ENCODE results near the gene NFIB. TPM values are rescaled to one million over a fixed set of nuclear protein-coding genes. Genes with fewer than 3 reads are reported as not detected.

Gene NFIB
- total RNA-seq, 2 donors from 2014 or later = 5.3 to 14.1 TPM

DNA sequence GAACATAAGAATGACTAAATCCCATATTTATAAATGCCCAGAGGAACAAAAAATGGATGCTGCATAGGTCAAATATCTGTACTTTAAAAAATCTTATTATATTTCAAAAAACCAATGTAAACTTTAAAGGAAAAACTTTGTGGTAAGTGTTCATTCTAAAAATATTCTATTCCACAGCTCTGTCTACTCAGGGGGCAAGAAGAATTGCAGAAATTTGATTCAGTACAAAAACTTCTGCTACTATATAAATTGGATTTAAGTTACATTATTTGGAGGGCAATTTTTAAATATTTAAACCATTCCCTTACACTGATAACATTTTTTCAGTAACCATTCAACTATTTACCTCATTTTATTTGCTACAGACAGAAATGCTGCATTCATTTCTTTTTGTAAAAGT, 32.1 kb downstream of the NFIB start:
- H3K27ac ChIP-seq (ENCODE audit: low read depth, low read length) = no peak overlapping the region
- Mint-ChIP-seq H3K4me1 (peaks cover 4% of the 10 kb centered on the region), H3K27ac (no peak overlapping the region), H3K27me3 (ENCODE audit: insufficient read depth) (no peaks in the 10 kb centered on the region), H3K4me3 (no peak overlapping the region), H3K9me3 (no peaks in the 10 kb centered on the region), H3K36me3 (ENCODE audit: low read depth) (no peaks in the 10 kb centered on the region)
- no peak overlapping the region for H3K9ac ChIP-seq (ENCODE audit: extremely low read depth, low read length, poor library complexity, severe bottlenecking)
- TF ChIP-seq CTCF (conservative IDR thresholded peaks at IDR 0.05) = no peak
- H3K9me3 ChIP-seq (ENCODE audit: control insufficient read depth, low read length) = no peaks in the 10 kb centered on the region
- no peaks in the 10 kb centered on the region for H3K27me3 ChIP-seq (ENCODE audit: control insufficient read depth, insufficient read depth, low read length, poor library complexity, severe bottlenecking)
- no peak for DNase-seq
- H3K36me3 ChIP-seq (ENCODE audit: control insufficient read depth, insufficient read depth, low read length) = no peaks in the 10 kb centered on the region
- no peaks in the 10 kb centered on the region for H3K4me1 ChIP-seq (ENCODE audit: control insufficient read depth, insufficient read depth, low read length)
- H3K4me3 ChIP-seq (ENCODE audit: low read length) = no peak overlapping the region

DNA sequence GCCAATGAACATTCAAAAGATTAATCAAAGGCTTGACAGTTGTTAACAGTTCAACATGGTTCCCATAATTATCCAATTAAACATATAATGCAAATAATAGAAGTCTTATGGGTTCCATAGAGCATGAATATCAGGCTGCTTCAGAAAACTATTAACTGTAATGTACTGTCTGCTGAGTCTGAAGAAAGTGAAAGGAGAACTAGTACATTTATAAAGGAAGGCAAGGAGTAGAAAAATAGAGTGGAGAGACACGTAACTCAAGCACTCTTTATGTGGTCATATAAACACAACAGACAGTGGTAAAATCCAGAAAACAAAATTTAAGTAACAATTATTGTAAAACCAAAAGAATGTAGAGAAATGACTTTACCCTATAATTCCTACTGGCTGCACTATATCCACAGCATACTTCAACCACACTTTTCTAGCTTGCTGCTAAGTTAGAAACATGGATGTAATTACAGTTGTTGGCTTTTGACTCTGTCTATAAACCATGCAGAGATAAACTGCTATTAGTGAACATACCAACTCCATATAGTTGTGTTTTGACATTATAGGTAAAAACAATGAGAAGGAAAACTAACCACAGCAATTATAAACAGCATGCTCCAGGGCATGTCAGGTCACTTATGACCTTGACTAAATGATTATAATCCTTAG, 32.7 kb downstream of the NFIB start:
- H3K4me3 ChIP-seq (ENCODE audit: low read length) = no peak overlapping the region
- no peaks in the 10 kb centered on the region for H3K36me3 ChIP-seq (ENCODE audit: control insufficient read depth, insufficient read depth, low read length)
- Mint-ChIP-seq H3K27me3 (ENCODE audit: insufficient read depth) (no peaks in the 10 kb centered on the region), H3K27ac (no peak overlapping the region), H3K9me3 (no peaks in the 10 kb centered on the region), H3K4me3 (no peak overlapping the region), H3K4me1 (peaks cover 4% of the 10 kb centered on the region), H3K36me3 (ENCODE audit: low read depth) (no peaks in the 10 kb centered on the region)
- TF ChIP-seq CTCF (conservative IDR thresholded peaks at IDR 0.05) = no peak
- H3K27ac ChIP-seq (ENCODE audit: low read depth, low read length) = no peak overlapping the region
- no CpG with 5 or more reads among the region's 1 CpG for WGBS, 2 experiments (ENCODE audit: insufficient coverage in 1 of 2, insufficient read length in 1 of 2)
- no peaks in the 10 kb centered on the region for H3K4me1 ChIP-seq (ENCODE audit: control insufficient read depth, insufficient read depth, low read length)
- DNase-seq = no peak
- no peaks in the 10 kb centered on the region for H3K9me3 ChIP-seq (ENCODE audit: control insufficient read depth, low read length)
- no peak overlapping the region for H3K9ac ChIP-seq (ENCODE audit: extremely low read depth, low read length, poor library complexity, severe bottlenecking)
- no peaks in the 10 kb centered on the region for H3K27me3 ChIP-seq (ENCODE audit: control insufficient read depth, insufficient read depth, low read length, poor library complexity, severe bottlenecking)

- H3K9me3 Mint-ChIP-seq = no peaks in the 10 kb centered on the region
- H3K4me3 Mint-ChIP-seq = no peak overlapping the region
- Histone ChIP-seq H3K27me3 (ENCODE audit: control insufficient read depth, insufficient read depth, low read length, poor library complexity, severe bottlenecking) (no peaks in the 10 kb centered on the region), H3K9ac (ENCODE audit: extremely low read depth, low read length, poor library complexity, severe bottlenecking) (no peak overlapping the region), H3K27ac (ENCODE audit: low read depth, low read length) (no peak overlapping the region), H3K36me3 (ENCODE audit: control insufficient read depth, insufficient read depth, low read length) (no peaks in the 10 kb centered on the region), H3K4me1 (ENCODE audit: control insufficient read depth, insufficient read depth, low read length) (peaks cover 13% of the 10 kb centered on the region), H3K4me3 (ENCODE audit: low read length) (no peak overlapping the region), H3K9me3 (ENCODE audit: control insufficient read depth, low read length) (no peaks in the 10 kb centered on the region)
- peaks cover 15% of the 10 kb centered on the region for H3K4me1 Mint-ChIP-seq
- 93 to 100% methylated on average over 1 to 3 of the region's 3 CpGs for WGBS, 2 experiments (ENCODE audit: insufficient coverage in 1 of 2, insufficient read length in 1 of 2)
- no peaks in the 10 kb centered on the region for H3K27me3 Mint-ChIP-seq (ENCODE audit: insufficient read depth)
- DNase-seq = no peak
- H3K27ac Mint-ChIP-seq = no peak overlapping the region
- no peak for TF ChIP-seq CTCF (conservative IDR thresholded peaks at IDR 0.05)
- no peaks in the 10 kb centered on the region for H3K36me3 Mint-ChIP-seq (ENCODE audit: low read depth)
These were observed 34.3 kb downstream of the NFIB start for GRCh38 chr9:14279671-14280070.

Measured in endodermal cell (in vitro differentiated cells).